Pulmonary artery endothelial cell (primary cell): Measurements from ENCODE around the gene ECHDC1. TPM values are rescaled to one million over a fixed set of nuclear protein-coding genes. Genes with fewer than 3 reads are reported as not detected.

Experiments
- total RNA-seq: library from RNA; depleted of rRNA; stranded (reverse); fragments of >200 nt; gene quantifications from 2 replicates; pipeline ENCODE4 v1.2.3, GENCODE V29; 2014

Gene ECHDC1
- total RNA-seq, 1 donor from 2014 or later: 29.1 TPM

Other genes starting within 250 kb of the ECHDC1 start
- 0.67 and 2.8 TPM in 2 replicates for gene RSPO3, start 224.9 kb downstream of the ECHDC1 start, total RNA-seq
- gene RNF146, start 76.7 kb downstream of the ECHDC1 start, total RNA-seq: 41.9 and 43.5 TPM in 2 replicates
- not detected in 2 replicates for gene KIAA0408, start 115.8 kb upstream of the ECHDC1 start, total RNA-seq
- gene C6orf58, start 233.6 kb upstream of the ECHDC1 start, total RNA-seq: 0.07 TPM in 1 of 2 replicates, not detected in the other